ENCODE data around the gene RBM20.

RBM20 gene

DNA sequence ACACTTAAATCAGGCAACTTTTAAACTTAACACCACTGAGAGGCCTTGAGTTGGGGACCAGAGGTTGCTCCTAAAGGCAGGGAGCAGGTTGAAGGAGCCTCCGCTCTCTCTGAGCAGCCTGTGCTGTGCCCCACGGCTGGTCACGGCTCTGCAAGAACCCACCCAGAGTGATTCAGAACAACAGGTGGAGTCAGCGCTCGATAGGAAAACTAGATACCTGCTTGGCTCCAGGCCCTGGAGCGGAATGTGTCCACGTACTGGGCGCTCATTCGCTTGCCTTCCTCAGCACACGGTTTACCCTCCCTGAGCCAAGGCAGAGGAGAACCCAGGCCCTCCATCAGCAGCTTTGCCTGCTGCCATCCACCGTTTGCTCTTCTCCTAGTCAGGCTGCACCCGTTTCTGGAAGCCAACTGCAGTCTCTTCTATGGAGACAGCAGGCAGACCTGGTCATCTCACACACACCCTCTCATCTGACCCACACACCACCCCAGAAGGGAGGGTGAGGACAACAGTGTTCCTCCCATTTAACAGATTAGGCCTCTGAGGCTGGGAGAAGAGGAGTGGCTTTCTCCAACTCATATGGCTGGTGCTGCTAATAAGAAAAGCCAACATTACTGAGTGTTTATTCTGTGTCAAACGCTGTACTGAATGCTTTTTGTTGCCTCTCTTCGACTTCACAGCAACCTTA lies 189.9 kb downstream of the RBM20 start:
- Histone ChIP-seq H3K4ac (ENCODE audit: low read depth, low read length) (no peak overlapping the region), H2AK5ac (ENCODE audit: low read length) (no peak overlapping the region), H3K27me3 (ENCODE audit: insufficient read depth, low read length, poor library complexity) (no peaks in the 10 kb centered on the region), H3K4me2 (ENCODE audit: low read length) (no peak overlapping the region), H3K4me3 (ENCODE audit: low read length) (no peak overlapping the region), H3K9ac (ENCODE audit: low read length) (no peak overlapping the region), H4K8ac (ENCODE audit: low read depth, low read length) (no peak overlapping the region), H3K18ac (ENCODE audit: low read length) (no peak overlapping the region), H2BK15ac (replicated peaks; ENCODE audit: low read depth) (no peak overlapping the region), H3K27ac (ENCODE audit: low read depth, low read length) (no peak overlapping the region), H3K56ac (ENCODE audit: low read length) (no peak overlapping the region), H2BK120ac (ENCODE audit: low read depth, low read length) (no peak overlapping the region), H3K79me2 (ENCODE audit: control insufficient read depth, insufficient read depth, low read length) (no peaks in the 10 kb centered on the region), H3K79me1 (ENCODE audit: low read length) (no peaks in the 10 kb centered on the region), H2BK5ac (ENCODE audit: low read length) (no peak overlapping the region), H3K36me3 (ENCODE audit: control insufficient read depth, insufficient read depth, low read length) (no peaks in the 10 kb centered on the region), H3K23ac (ENCODE audit: low read length) (no peak overlapping the region), H3K4me1 (ENCODE audit: control insufficient read depth, low read depth, low read length) (no peaks in the 10 kb centered on the region), H4K5ac (ENCODE audit: low read length) (no peak overlapping the region)
- whole genome bisulfite sequencing (ENCODE audit: extremely low coverage, insufficient coverage, low lambda C conversion rate): no CpG with 5 or more reads among the region's 14 CpGs
- DNase-seq: no peak

GRCh38 chr10:110834629-110835301 lies 190.6 kb downstream of the RBM20 start:
- no CpG with 5 or more reads among the region's 6 CpGs for whole genome bisulfite sequencing (ENCODE audit: extremely low coverage, insufficient coverage, low lambda C conversion rate)

DNA sequence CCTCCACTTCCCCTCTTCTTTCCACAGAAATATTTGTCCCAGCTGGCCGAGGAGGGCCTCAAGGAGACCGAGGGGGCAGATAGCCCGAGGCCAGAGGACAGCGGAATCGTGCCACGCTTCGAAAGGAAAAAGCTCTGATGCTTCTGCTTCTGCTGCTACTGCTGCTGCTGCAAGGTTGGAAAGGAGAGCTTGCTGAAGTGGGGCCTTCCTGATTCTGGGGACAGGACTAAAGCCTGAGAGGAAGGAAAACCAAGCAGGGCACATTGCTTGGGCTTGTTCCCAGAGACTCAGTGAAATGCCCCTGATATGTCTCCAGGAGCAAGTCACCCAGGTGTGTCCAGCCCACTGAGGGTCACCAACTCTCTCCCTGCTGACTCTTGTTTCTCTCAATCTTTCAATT lies 191.7 kb downstream of the RBM20 start:
- no peaks in the 10 kb centered on the region for H3K27me3 ChIP-seq (ENCODE audit: insufficient read depth, low read length, poor library complexity)
- no peak overlapping the region for H3K9ac ChIP-seq (ENCODE audit: low read length)
- H3K56ac ChIP-seq (ENCODE audit: low read length): no peak overlapping the region
- H4K8ac ChIP-seq (ENCODE audit: low read depth, low read length): no peak overlapping the region
- no peak overlapping the region for H4K5ac ChIP-seq (ENCODE audit: low read length)
- H2AK5ac ChIP-seq (ENCODE audit: low read length): no peak overlapping the region
- H3K36me3 ChIP-seq (ENCODE audit: control insufficient read depth, insufficient read depth, low read length): no peaks in the 10 kb centered on the region
- H3K79me1 ChIP-seq (ENCODE audit: low read length): no peaks in the 10 kb centered on the region
- no peaks in the 10 kb centered on the region for H3K79me2 ChIP-seq (ENCODE audit: control insufficient read depth, insufficient read depth, low read length)
- H2BK5ac ChIP-seq (ENCODE audit: low read length): no peak overlapping the region
- no peak overlapping the region for H3K4me2 ChIP-seq (ENCODE audit: low read length)
- H2BK15ac ChIP-seq (replicated peaks; ENCODE audit: low read depth): no peak overlapping the region
- no peak overlapping the region for H3K27ac ChIP-seq (ENCODE audit: low read depth, low read length)
- no peak overlapping the region for H3K4ac ChIP-seq (ENCODE audit: low read depth, low read length)
- H3K23ac ChIP-seq (ENCODE audit: low read length): no peak overlapping the region
- H2BK120ac ChIP-seq (ENCODE audit: low read depth, low read length): no peak overlapping the region
- no peak overlapping the region for H3K18ac ChIP-seq (ENCODE audit: low read length)
- H3K4me3 ChIP-seq (ENCODE audit: low read length): no peak overlapping the region
- DNase-seq: no peak
- no CpG with 5 or more reads among the region's 7 CpGs for WGBS (ENCODE audit: extremely low coverage, insufficient coverage, low lambda C conversion rate)
- peaks cover 2% of the 10 kb centered on the region for H3K4me1 ChIP-seq (ENCODE audit: control insufficient read depth, low read depth, low read length)

More at GRCh38 chr10:110834629-110835301, 190.6 kb downstream of the RBM20 start:
- Histone ChIP-seq H3K36me3 (ENCODE audit: control insufficient read depth, insufficient read depth, low read length) (no peaks in the 10 kb centered on the region), H3K4ac (ENCODE audit: low read depth, low read length) (no peak overlapping the region), H3K4me2 (ENCODE audit: low read length) (no peak overlapping the region), H3K27ac (ENCODE audit: low read depth, low read length) (no peak overlapping the region), H4K8ac (ENCODE audit: low read depth, low read length) (no peak overlapping the region), H3K79me1 (ENCODE audit: low read length) (no peaks in the 10 kb centered on the region), H3K9ac (ENCODE audit: low read length) (no peak overlapping the region), H3K4me3 (ENCODE audit: low read length) (no peak overlapping the region), H3K56ac (ENCODE audit: low read length) (no peak overlapping the region), H2AK5ac (ENCODE audit: low read length) (no peak overlapping the region), H2BK120ac (ENCODE audit: low read depth, low read length) (no peak overlapping the region), H3K27me3 (ENCODE audit: insufficient read depth, low read length, poor library complexity) (no peaks in the 10 kb centered on the region), H3K79me2 (ENCODE audit: control insufficient read depth, insufficient read depth, low read length) (no peaks in the 10 kb centered on the region), H4K5ac (ENCODE audit: low read length) (no peak overlapping the region), H3K23ac (ENCODE audit: low read length) (no peak overlapping the region), H2BK5ac (ENCODE audit: low read length) (no peak overlapping the region), H2BK15ac (replicated peaks; ENCODE audit: low read depth) (no peak overlapping the region), H3K4me1 (ENCODE audit: control insufficient read depth, low read depth, low read length) (no peaks in the 10 kb centered on the region), H3K18ac (ENCODE audit: low read length) (no peak overlapping the region)
- DNase-seq: peak; percentile 83

GRCh38 chr10:110836706-110837105 lies 192.6 kb downstream of the RBM20 start:
- Histone ChIP-seq H3K4me3 (ENCODE audit: low read length) (no peak overlapping the region), H3K36me3 (ENCODE audit: control insufficient read depth, insufficient read depth, low read length) (no peaks in the 10 kb centered on the region), H3K4me1 (ENCODE audit: control insufficient read depth, low read depth, low read length) (peaks cover 2% of the 10 kb centered on the region)

DNA sequence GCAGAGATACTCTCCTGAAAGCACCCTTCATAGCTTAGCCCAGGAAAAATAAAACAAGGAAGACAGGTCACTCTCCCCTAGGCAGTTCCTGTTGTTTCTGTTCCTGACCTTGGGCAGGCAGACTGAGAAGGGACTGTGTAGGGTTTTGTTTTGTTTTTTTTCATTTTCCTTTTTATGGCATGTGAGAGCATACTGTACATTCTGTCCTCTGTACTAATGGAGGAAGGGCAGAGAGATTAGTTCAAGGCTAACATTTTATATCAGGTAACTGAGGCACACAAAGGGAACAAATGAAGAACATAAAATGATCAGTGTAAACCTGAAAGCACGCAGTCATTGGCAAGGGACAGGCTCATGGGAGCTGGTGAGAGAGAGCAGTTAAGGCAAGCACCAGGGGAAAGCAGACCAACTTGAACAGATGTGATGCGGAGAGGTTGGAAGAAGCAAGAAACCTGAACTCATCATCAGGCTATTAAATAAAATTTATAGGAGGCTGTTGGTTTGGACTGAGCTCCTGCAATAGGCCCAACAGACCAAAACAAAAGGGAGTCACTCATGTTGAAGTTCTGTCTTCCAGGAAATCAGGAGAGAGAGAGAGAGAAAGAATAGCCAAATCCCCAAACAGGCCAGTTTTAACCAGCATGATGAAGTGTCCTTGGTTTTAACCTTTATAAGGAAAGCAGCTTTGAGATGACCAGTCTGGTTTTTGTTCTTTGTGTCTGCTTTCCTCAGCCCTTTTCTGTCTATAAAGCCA lies 193.5 kb downstream of the RBM20 start:
- Histone ChIP-seq H3K27me3 (ENCODE audit: insufficient read depth, low read length, poor library complexity) (no peaks in the 10 kb centered on the region), H3K4me1 (ENCODE audit: control insufficient read depth, low read depth, low read length) (peaks cover 2% of the 10 kb centered on the region), H2BK5ac (ENCODE audit: low read length) (no peak overlapping the region), H3K23ac (ENCODE audit: low read length) (no peak overlapping the region), H2BK120ac (ENCODE audit: low read depth, low read length) (no peak overlapping the region), H3K36me3 (ENCODE audit: control insufficient read depth, insufficient read depth, low read length) (no peaks in the 10 kb centered on the region), H3K4me3 (ENCODE audit: low read length) (no peak overlapping the region), H3K4ac (ENCODE audit: low read depth, low read length) (no peak overlapping the region), H2BK15ac (replicated peaks; ENCODE audit: low read depth) (no peak overlapping the region), H4K8ac (ENCODE audit: low read depth, low read length) (no peak overlapping the region), H3K4me2 (ENCODE audit: low read length) (no peak overlapping the region), H3K56ac (ENCODE audit: low read length) (no peak overlapping the region), H4K5ac (ENCODE audit: low read length) (no peak overlapping the region), H3K79me2 (ENCODE audit: control insufficient read depth, insufficient read depth, low read length) (no peaks in the 10 kb centered on the region), H3K18ac (ENCODE audit: low read length) (no peak overlapping the region), H3K9ac (ENCODE audit: low read length) (no peak overlapping the region), H2AK5ac (ENCODE audit: low read length) (no peak overlapping the region), H3K79me1 (ENCODE audit: low read length) (no peaks in the 10 kb centered on the region), H3K27ac (ENCODE audit: low read depth, low read length) (no peak overlapping the region)
- no peak for DNase-seq
- no CpG with 5 or more reads among the region's 2 CpGs for WGBS (ENCODE audit: extremely low coverage, insufficient coverage, low lambda C conversion rate)

More at GRCh38 chr10:110836706-110837105, 192.6 kb downstream of the RBM20 start:
- H2BK15ac ChIP-seq (replicated peaks; ENCODE audit: low read depth): no peak overlapping the region
- no peak overlapping the region for H3K4ac ChIP-seq (ENCODE audit: low read depth, low read length)
- no peak overlapping the region for H3K4me2 ChIP-seq (ENCODE audit: low read length)
- no peaks in the 10 kb centered on the region for H3K79me2 ChIP-seq (ENCODE audit: control insufficient read depth, insufficient read depth, low read length)
- no peak overlapping the region for H3K23ac ChIP-seq (ENCODE audit: low read length)
- H3K56ac ChIP-seq (ENCODE audit: low read length): no peak overlapping the region
- no peak for DNase-seq
- no peak overlapping the region for H2BK5ac ChIP-seq (ENCODE audit: low read length)
- H3K27me3 ChIP-seq (ENCODE audit: insufficient read depth, low read length, poor library complexity): no peaks in the 10 kb centered on the region
- no peak overlapping the region for H4K8ac ChIP-seq (ENCODE audit: low read depth, low read length)
- no peak overlapping the region for H3K9ac ChIP-seq (ENCODE audit: low read length)
- no peak overlapping the region for H3K18ac ChIP-seq (ENCODE audit: low read length)
- no peak overlapping the region for H4K5ac ChIP-seq (ENCODE audit: low read length)
- no peak overlapping the region for H3K27ac ChIP-seq (ENCODE audit: low read depth, low read length)
- no peak overlapping the region for H2BK120ac ChIP-seq (ENCODE audit: low read depth, low read length)
- H2AK5ac ChIP-seq (ENCODE audit: low read length): no peak overlapping the region
- WGBS (ENCODE audit: extremely low coverage, insufficient coverage, low lambda C conversion rate): no CpG with 5 or more reads among the region's 3 CpGs
- no peaks in the 10 kb centered on the region for H3K79me1 ChIP-seq (ENCODE audit: low read length)
